Measurements from ENCODE around the gene TBC1D4.

The TBC1D4 gene

GRCh38 chr13:75495938-75496337 is 14.0 kb upstream of the TBC1D4 start:
- no peak for DNase-seq
- TF ChIP-seq GATA1 (IDR thresholded peaks at IDR 0.05; ENCODE audit: low read depth, low read length) (no peak), POLR2A (IDR thresholded peaks at IDR 0.05; ENCODE audit: low read length) (no peak)

- TF ChIP-seq POLR2A (IDR thresholded peaks at IDR 0.05; ENCODE audit: low read length) (no peak), GATA1 (IDR thresholded peaks at IDR 0.05; ENCODE audit: low read depth, low read length) (no peak)
- DNase-seq, result no peak
Observed at GRCh38 chr13:75494491-75494890, 12.5 kb upstream of the TBC1D4 start.

DNA sequence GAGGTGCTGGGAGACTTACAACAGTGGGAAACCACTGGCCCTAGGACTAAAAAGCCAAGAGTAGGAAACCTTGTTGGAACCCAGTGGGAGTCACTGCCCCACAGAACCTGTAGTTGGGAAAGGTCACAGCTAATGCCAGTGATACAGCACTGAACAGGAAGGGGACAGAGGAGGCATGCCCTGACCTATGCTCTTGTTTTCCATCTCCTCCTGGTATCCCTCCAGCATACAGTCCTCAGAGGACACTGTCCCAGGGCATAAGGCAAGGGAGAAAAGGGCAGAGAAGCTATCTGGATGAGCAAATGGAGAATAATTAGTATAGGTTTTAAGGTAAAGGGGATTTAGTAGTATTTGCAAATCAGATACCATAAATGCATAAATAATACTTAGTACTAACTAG is 11.2 kb upstream of the TBC1D4 start:
- no peak for DNase-seq
- TF ChIP-seq POLR2A (IDR thresholded peaks at IDR 0.05; ENCODE audit: low read length), result no peak

GRCh38 chr13:75492389-75492788 is 10.4 kb upstream of the TBC1D4 start:
- TF ChIP-seq GATA1 (IDR thresholded peaks at IDR 0.05; ENCODE audit: low read depth, low read length), result no peak
- TF ChIP-seq POLR2A (IDR thresholded peaks at IDR 0.05; ENCODE audit: low read length), result no peak
- DNase-seq, result peak; percentile 2 to 40

DNA sequence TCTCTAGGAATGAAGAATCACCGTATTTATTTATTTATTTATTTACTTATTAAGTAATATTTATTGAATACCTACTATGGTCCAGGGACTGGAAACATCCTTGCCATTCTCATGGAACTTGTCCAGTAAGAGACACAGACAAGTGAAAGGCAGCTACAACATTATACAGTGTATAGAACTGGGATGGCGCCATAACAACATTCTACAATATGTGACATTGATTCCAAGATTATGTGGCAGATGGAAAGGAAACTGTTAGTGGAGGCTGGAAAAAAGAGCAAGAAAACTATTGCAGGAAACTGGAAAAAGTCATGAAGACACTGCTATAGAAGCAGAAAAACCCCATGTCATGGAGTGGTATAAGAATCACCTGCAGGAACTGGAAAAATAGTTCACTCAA is 9.4 kb upstream of the TBC1D4 start:
- DNase-seq, result no peak
- TF ChIP-seq POLR2A (IDR thresholded peaks at IDR 0.05; ENCODE audit: low read length) (no peak), GATA1 (IDR thresholded peaks at IDR 0.05; ENCODE audit: low read depth, low read length) (no peak)

DNA sequence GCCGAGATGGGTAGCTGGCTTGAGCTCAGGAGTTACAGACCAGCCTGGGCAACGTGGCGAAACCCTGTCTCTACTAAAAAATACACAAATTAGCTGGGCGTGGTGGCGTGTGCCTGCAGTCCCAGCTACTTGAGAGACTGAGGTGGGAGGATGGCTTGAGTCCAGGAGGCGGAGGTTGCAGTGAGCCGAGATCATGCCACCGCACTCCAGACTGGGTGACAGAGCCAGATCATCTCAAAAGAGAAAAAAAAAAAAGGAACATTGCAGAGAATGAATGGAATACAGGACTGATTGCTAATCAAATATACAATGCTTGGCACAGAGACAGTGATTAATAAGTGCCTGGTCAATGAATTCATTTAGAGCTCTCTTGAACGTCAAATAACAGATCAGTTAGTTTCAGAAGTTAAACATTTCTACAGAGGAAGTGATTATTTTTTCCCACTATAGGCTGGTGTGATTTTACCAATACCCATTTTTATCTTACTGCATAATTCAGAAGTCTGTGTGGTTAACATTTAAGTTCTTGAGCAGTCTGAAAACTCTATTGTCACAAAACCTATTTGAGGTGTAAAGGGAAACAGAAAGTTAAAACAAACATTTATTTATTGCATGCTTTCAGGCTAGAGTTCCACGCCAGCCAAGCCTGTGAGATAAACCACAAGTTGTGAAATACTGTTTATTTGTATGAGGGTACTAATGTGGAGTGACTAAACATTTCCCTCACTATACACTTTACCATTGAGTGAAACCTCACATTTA is 7.7 kb upstream of the TBC1D4 start:
- TF ChIP-seq POLR2A (IDR thresholded peaks at IDR 0.05; ENCODE audit: low read length) (no peak), GATA1 (IDR thresholded peaks at IDR 0.05; ENCODE audit: low read depth, low read length) (no peak)
- DNase-seq, result peak; percentile 5 to 37

- TF ChIP-seq POLR2A (IDR thresholded peaks at IDR 0.05; ENCODE audit: low read length) (no peak), GATA1 (IDR thresholded peaks at IDR 0.05; ENCODE audit: low read depth, low read length) (no peak)
- DNase-seq, result peak; percentile 23 to 49
Observed at GRCh38 chr13:75486146-75487062, 4.4 kb upstream of the TBC1D4 start.

- TF ChIP-seq GATA1 (IDR thresholded peaks at IDR 0.05; ENCODE audit: low read depth, low read length), result no peak
- no peak for TF ChIP-seq POLR2A (IDR thresholded peaks at IDR 0.05; ENCODE audit: low read length)
- DNase-seq, result no peak
Observed at GRCh38 chr13:75485286-75486062, 3.5 kb upstream of the TBC1D4 start.

- no peak for TF ChIP-seq GATA1 (IDR thresholded peaks at IDR 0.05; ENCODE audit: low read depth, low read length)
- TF ChIP-seq POLR2A (IDR thresholded peaks at IDR 0.05; ENCODE audit: low read length), result no peak
- DNase-seq, result no peak
Observed at GRCh38 chr13:75482820-75483079, 781 bp upstream of the TBC1D4 start.

GRCh38 chr13:75481176-75482069 is 546 bp downstream of the TBC1D4 start:
- TF ChIP-seq POLR2A (IDR thresholded peaks at IDR 0.05; ENCODE audit: low read length), result no peak
- no peak for TF ChIP-seq GATA1 (IDR thresholded peaks at IDR 0.05; ENCODE audit: low read depth, low read length)
- DNase-seq, result peak; percentile 64 to 69

- DNase-seq, result peak; percentile 72 to 75
- TF ChIP-seq GATA1 (IDR thresholded peaks at IDR 0.05; ENCODE audit: low read depth, low read length) (no peak), POLR2A (IDR thresholded peaks at IDR 0.05; ENCODE audit: low read length) (no peak)
Observed at GRCh38 chr13:75480671-75481175, 1.2 kb downstream of the TBC1D4 start.

GRCh38 chr13:75479102-75479740 is 2.7 kb downstream of the TBC1D4 start:
- TF ChIP-seq POLR2A (IDR thresholded peaks at IDR 0.05; ENCODE audit: low read length) (no peak), GATA1 (IDR thresholded peaks at IDR 0.05; ENCODE audit: low read depth, low read length) (no peak)
- DNase-seq, result peak in 1 of 2 experiments; percentile 45

Data from erythroblast (primary cell).